HepG2 (cell line): Measurements from ENCODE around the gene SFMBT1. TPM values are rescaled to one million over a fixed set of nuclear protein-coding genes. Genes with fewer than 3 reads are reported as not detected.

Experiments
- ATAC-seq: fragments of 200-7000 bp; cut with Tn5 transposase; 3 replicates; pipeline ENCODE4 v1.9.1; 2020; ENCODE audit warnings: mild to moderate bottlenecking, moderate library complexity
- BruUV-seq: library from RNA; stranded (reverse); fragments of 400-500 nt; replicated peaks from 2 replicates; lab custom pipeline; 2021; lab: Mats Ljungman, UMichigan
- CTCF ChIA-PET: fragments of 300-600 bp; formaldehyde crosslinking; extraction: SDS; loops from one replicate; lab custom pipeline; 2021; ENCODE audit warnings: low total read pairs, inconsistent platforms, low intra/inter-chr PET ratio; lab: Yijun Ruan, JAX
- POLR2A ChIA-PET: fragments of 350-600 bp; sonication (Branson Sonifier 250); formaldehyde crosslinking; loops from one replicate; lab custom pipeline; 2020; ENCODE audit warnings: antibody characterized with exemption, inconsistent platforms; lab: Yijun Ruan, JAX
- DNase-seq: peaks from one replicate; pipeline ENCODE4 v3.0.0-alpha.2; 2015; ENCODE audit warnings: low spot score
- FAIRE-seq: peaks from 3 replicates; lab custom pipeline; 2011; peaks lifted over from hg19 to GRCh38; lab: Jason Lieb, UNC
- H2AFZ ChIP-seq: one replicate; pipeline ENCODE4 v1.6.1; 2011; ENCODE audit warnings: low read length, inconsistent platforms
- H3K27ac ChIP-seq: fragments of 300-600 bp; 3 replicates; pipeline ENCODE4 v1.8.0; 2011; ENCODE audit warnings: mixed run types, mild to moderate bottlenecking, mixed read lengths, low read length, inconsistent platforms; ENCODE audit not compliant: insufficient read depth; ENCODE audit errors: extremely low read length
- H3K27me3 ChIP-seq, 2 experiments: fragments of 200-600 bp in 1 of 2; 2 replicates in 1 of 2; 3 replicates in 1 of 2; pipeline versions ENCODE4 v1.6.0 to v1.8.0; 2011; ENCODE audit warnings: low read length in 2 of 2, mild to moderate bottlenecking in 2 of 2, moderate library complexity in 2 of 2, inconsistent platforms in 1 of 2; ENCODE audit not compliant: insufficient read depth in 2 of 2, control insufficient read depth in 1 of 2
- H3K36me3 ChIP-seq, 2 experiments: fragments of 200-600 bp in 1 of 2; replicated peaks in 1 of 2; 2 replicates in 1 of 2; 3 replicates in 1 of 2; pipeline versions ENCODE4 v1.5.1 to v1.8.0; 2011; ENCODE audit warnings: low read length in 2 of 2, inconsistent platforms in 1 of 2; ENCODE audit not compliant: insufficient read depth in 2 of 2, control insufficient read depth in 1 of 2
- H3K4me1 ChIP-seq: 2 replicates; pipeline ENCODE4 v1.5.1; 2012; ENCODE audit warnings: low read length, inconsistent platforms; ENCODE audit not compliant: insufficient read depth
- H3K4me2 ChIP-seq: 2 replicates; pipeline ENCODE4 v1.6.0; 2011; ENCODE audit warnings: low read depth, low read length, inconsistent platforms
- H3K4me3 ChIP-seq, 3 experiments: fragments of 200-600 bp in 1 of 3; sonication (generic), shearing (Covaris generic) in 1 of 3; replicated peaks in 1 of 3; 2 replicates each; pipeline ENCODE4 v1.5.1; 2011 to 2016; ENCODE audit warnings: low read length in 3 of 3, inconsistent platforms in 2 of 3, low read depth in 2 of 3, mild to moderate bottlenecking in 2 of 3, control low read depth in 1 of 3, mixed read lengths in 1 of 3; ENCODE audit not compliant: insufficient read depth in 1 of 3
- H3K79me2 ChIP-seq: one replicate; pipeline ENCODE4 v1.6.1; 2011; ENCODE audit warnings: low read length, inconsistent platforms; ENCODE audit not compliant: insufficient read depth
- H3K9ac ChIP-seq: 2 replicates; pipeline ENCODE4 v1.6.0; 2011; ENCODE audit warnings: mild to moderate bottlenecking, low read depth, low read length, inconsistent platforms; ENCODE audit not compliant: insufficient read depth
- H3K9me3 ChIP-seq: 2 replicates; pipeline ENCODE4 v1.5.1; 2012; ENCODE audit warnings: mild to moderate bottlenecking, low read length
- H4K20me1 ChIP-seq: 2 replicates; pipeline ENCODE4 v1.6.0; 2011; ENCODE audit warnings: inconsistent platforms, mild to moderate bottlenecking, low read length, moderate library complexity; ENCODE audit not compliant: insufficient read depth
- CEBPB ChIP-seq: IDR thresholded peaks from 2 replicates; pipeline ENCODE4 v1.6.1; 2011; ENCODE audit warnings: low read depth, low read length, improper control_type of control experiment, borderline replicate concordance
- DMAP1 ChIP-seq: IDR thresholded peaks from 2 replicates; pipeline ENCODE4 v1.6.1; 2016
- EP300 ChIP-seq, 3 experiments: sonication (generic) in 1 of 3; formaldehyde crosslinking in 1 of 3; IDR thresholded peaks; 2 replicates each; pipeline versions ENCODE4 v1.5.1 to v1.6.1; 2011 to 2020; ENCODE audit warnings: low read depth in 2 of 3, low read length in 2 of 3, borderline replicate concordance in 1 of 3, improper control_type of control experiment in 1 of 3, mild to moderate bottlenecking in 1 of 3, missing genetic modification reagents in 1 of 3, moderate library complexity in 1 of 3
- FOXA3 ChIP-seq: IDR thresholded peaks from 2 replicates; pipeline ENCODE4 v1.6.1; 2016; ENCODE audit warnings: missing genetic modification reagents, missing compliant biosample characterization
- FOXK1 ChIP-seq: sonication (generic); formaldehyde crosslinking; IDR thresholded peaks from 2 replicates; pipeline ENCODE4 v1.4.0; 2020; ENCODE audit warnings: low read depth, missing genetic modification reagents, borderline replicate concordance
- LCORL ChIP-seq, 2 experiments: fragments of 450-650 bp in 1 of 2; sonication (generic) in 1 of 2; formaldehyde crosslinking in 1 of 2; IDR thresholded peaks; 2 replicates each; pipeline versions ENCODE4 v1.5.0 to v1.6.1; 2017 to 2020; ENCODE audit warnings: antibody characterized with exemption in 1 of 2, missing genetic modification reagents in 1 of 2
- MNT ChIP-seq: fragments of 450-650 bp; IDR thresholded peaks from 2 replicates; pipeline ENCODE4 v1.6.1; 2016
- ONECUT2 ChIP-seq: sonication (generic); formaldehyde crosslinking; IDR thresholded peaks from 2 replicates; pipeline ENCODE4 v1.4.0; 2020; ENCODE audit warnings: missing genetic modification reagents
- PPARG ChIP-seq: conservative IDR thresholded peaks from 2 replicates; pipeline ENCODE4 v1.6.1; 2016; ENCODE audit warnings: missing biosample characterization, missing genetic modification reagents
- REL ChIP-seq: sonication (generic); formaldehyde crosslinking; conservative IDR thresholded peaks from 2 replicates; pipeline ENCODE4 v1.8.0; 2022; ENCODE audit warnings: mild to moderate bottlenecking, missing genetic modification reagents, moderate library complexity
- RXRB ChIP-seq: IDR thresholded peaks from 2 replicates; pipeline ENCODE4 v1.6.1; 2016; ENCODE audit warnings: borderline replicate concordance, missing genetic modification reagents, missing compliant biosample characterization
- SNRNP70 ChIP-seq: fragments of 200-400 bp; formaldehyde crosslinking; IDR thresholded peaks from 2 replicates; pipeline ENCODE4 v1.6.1; 2017; ENCODE audit warnings: mild to moderate bottlenecking, low read depth, low read length, moderate library complexity
- SOX13 ChIP-seq, 3 experiments: fragments of 450-650 bp in 1 of 3; sonication (generic) in 1 of 3; formaldehyde crosslinking in 1 of 3; IDR thresholded peaks in 2 of 3; conservative IDR thresholded peaks in 1 of 3; 2 replicates each; pipeline versions ENCODE4 v1.5.0 to v1.6.1; 2016 to 2020; ENCODE audit warnings: antibody characterized with exemption in 1 of 3, mild to moderate bottlenecking in 1 of 3, missing compliant biosample characterization in 1 of 3, missing genetic modification reagents in 1 of 3, moderate library complexity in 1 of 3
- SOX6 ChIP-seq, 2 experiments: fragments of 450-650 bp in 1 of 2; sonication (generic) in 1 of 2; formaldehyde crosslinking in 1 of 2; IDR thresholded peaks; 2 replicates each; pipeline versions ENCODE4 v1.4.0 to v1.6.1; 2017 to 2020; ENCODE audit warnings: antibody characterized with exemption in 1 of 2, mild to moderate bottlenecking in 1 of 2, missing genetic modification reagents in 1 of 2
- TSC22D2 ChIP-seq: sonication (generic); formaldehyde crosslinking; IDR thresholded peaks from 2 replicates; pipeline ENCODE4 v1.5.1; 2020; ENCODE audit warnings: missing genetic modification reagents, mild to moderate bottlenecking, borderline replicate concordance
- ZNF33A ChIP-seq: sonication (generic); formaldehyde crosslinking; IDR thresholded peaks from 2 replicates; pipeline ENCODE4 v1.5.1; 2020; ENCODE audit warnings: missing genetic modification reagents, mild to moderate bottlenecking, moderate library complexity, borderline replicate concordance
- ZNF362 ChIP-seq: sonication (generic); formaldehyde crosslinking; IDR thresholded peaks from 2 replicates; pipeline ENCODE4 v1.4.0; 2020; ENCODE audit warnings: missing genetic modification reagents, mild to moderate bottlenecking, borderline replicate concordance
- ZNF670 ChIP-seq: sonication (generic); formaldehyde crosslinking; IDR thresholded peaks from 2 replicates; pipeline ENCODE4 v1.8.0; 2022; ENCODE audit warnings: mild to moderate bottlenecking, missing genetic modification reagents, borderline replicate concordance
- ZNF672 ChIP-seq: sonication (generic); formaldehyde crosslinking; IDR thresholded peaks from 2 replicates; pipeline ENCODE4 v1.8.1; 2022; ENCODE audit warnings: missing genetic modification reagents
- ZNF720 ChIP-seq: sonication (generic); formaldehyde crosslinking; IDR thresholded peaks from 2 replicates; pipeline ENCODE4 v1.4.0; 2020; ENCODE audit warnings: missing genetic modification reagents
- WGBS: methylation state at CpG from one replicate; pipeline ENCODE4 v1.1.6; 2017; ENCODE audit warnings: low lambda C conversion rate; 5-methylcytosine and 5-hydroxymethylcytosine counted together
- in situ Hi-C: cut with HindIII; loops from 2 replicates; pipeline ENCODE4 v1.10.0; 2017; ENCODE audit warnings: low pct_unique_long_range_greater_than_20kb; ENCODE audit not compliant: extremely low pct_ligation_motif_present
- intact Hi-C: fragments of 100-400 bp; cut with micrococcal nuclease; formaldehyde crosslinking; loops from one replicate; pipeline ENCODE4 v1.10.0; 2022; ENCODE audit not compliant: unreplicated experiment
- polyA plus RNA-seq, 8 experiments: library from polyadenylated mRNA; depleted of rRNA in 3 of 8; stranded (reverse) in 7 of 8; unstranded in 1 of 8; fragments of >200 nt; fragmentation: Illumina TruSeq in 4 of 8; extraction: Trizol in 4 of 8; gene quantifications; 2 replicates each; pipeline versions ENCODE4 v1.2.1 to v1.2.3, GENCODE V29; 2011 to 2016; ENCODE audit warnings: low read depth in 4 of 8, missing spikeins in 1 of 8, mixed read lengths in 1 of 8; ENCODE audit not compliant: insufficient read depth in 1 of 8
- total RNA-seq, 5 experiments: library from RNA; depleted of rRNA; stranded (reverse); fragments of >200 nt; fragmentation: Illumina TruSeq; extraction: Trizol; gene quantifications; 2 replicates each; pipeline ENCODE4 v1.2.3, GENCODE V29; 2016; ENCODE audit warnings: low read depth in 1 of 5

The SFMBT1 gene
- total and polyA plus RNA-seq, 2 of the 13 experiments (the other 11 are each of a cell fraction or from before 2014, with no cell fraction given): 3.8 to 12.8 TPM

- Histone ChIP-seq H3K36me3 (no peaks in the 10 kb centered on the region; a peak in 1 of 5 replicates), H3K9me3 (no peaks in the 10 kb centered on the region), H2AFZ (no peak overlapping the region), H3K4me3 (no peak overlapping the region), H3K9ac (peak overlapping the region; percentile 31), H4K20me1 (no peaks in the 10 kb centered on the region), H3K27ac (peak overlapping the region; percentile 68), H3K4me2 (peak overlapping the region; percentile 47), H3K4me1 (peaks cover 57% of the 10 kb centered on the region), H3K27me3 (no peaks in the 10 kb centered on the region), H3K79me2 (peaks cover 10% of the 10 kb centered on the region)
- DNase-seq: peak; percentile 66
- peak; percentile 70 for ATAC-seq
- WGBS: 79% methylated on average over 2 of the region's 2 CpGs
- ChIA-PET POLR2A (no interaction called here), CTCF (no interaction called here)
- peak; percentile 72 for FAIRE-seq
- in situ Hi-C loops (no loop called here), intact Hi-C loops (loop anchor here (5.0 kb wide), 1 partner anchor 39 kb away; no protein-coding TSS in a partner anchor)
- no TSS peak for BruUV-seq
- peak; percentile 26; the same call in 1 of the 2 replicates for TF ChIP-seq CEBPB
- no peak for TF ChIP-seq SOX13 (IDR thresholded peaks at IDR 0.05)
- TF ChIP-seq SOX13 (CRISPR knock-in tag; conservative IDR thresholded peaks at IDR 0.05 in 1 of 2, IDR thresholded peaks at IDR 0.05 in 1 of 2): peak in 1 of 2 experiments; percentile 31; a peak in 1 of 4 replicates
- TF ChIP-seq RXRB (CRISPR knock-in tag): peak; percentile 44; the same call in 1 of the 2 replicates
- no peak for TF ChIP-seq LCORL (IDR thresholded peaks at IDR 0.05)
- TF ChIP-seq LCORL (CRISPR knock-in tag; IDR thresholded peaks at IDR 0.05): 0 out of 2 replicates have a peak, but pooled peaks have one; percentile 16
- TF ChIP-seq ZNF362 (CRISPR knock-in tag): peak; percentile 65; the same call in 1 of the 2 replicates
- no peak for TF ChIP-seq DMAP1
- TF ChIP-seq FOXA3 (CRISPR knock-in tag): peak; percentile 19; the same call in 1 of the 2 replicates
- no peak for TF ChIP-seq TSC22D2 (CRISPR knock-in tag)
- no peak for TF ChIP-seq ONECUT2
- TF ChIP-seq ZNF670 (CRISPR knock-in tag): peak; percentile 63; the same call in 1 of the 2 replicates
- peak; percentile 89 for TF ChIP-seq PPARG (CRISPR knock-in tag)
- TF ChIP-seq ZNF33A (CRISPR knock-in tag): no peak
- no peak for TF ChIP-seq SNRNP70
- TF ChIP-seq SOX6 (IDR thresholded peaks at IDR 0.05): no peak
- peak; percentile 47; the same call in 1 of the 2 replicates for TF ChIP-seq SOX6 (CRISPR knock-in tag; IDR thresholded peaks at IDR 0.05)
- no peak for TF ChIP-seq REL (CRISPR knock-in tag)
- TF ChIP-seq ZNF672: no peak
- TF ChIP-seq ZNF720 (CRISPR knock-in tag): no peak
- TF ChIP-seq EP300 (IDR thresholded peaks at IDR 0.05; ENCODE audit: low read depth in 2 of 2, low read length in 2 of 2): peak in 1 of 2 experiments; percentile 5; a peak in 1 of 4 replicates
- TF ChIP-seq EP300 (CRISPR knock-in tag; IDR thresholded peaks at IDR 0.05; ENCODE audit: borderline replicate concordance): no peak
- TF ChIP-seq FOXK1 (CRISPR knock-in tag): no peak
- TF ChIP-seq MNT: peak; percentile 25; the same call in 1 of the 2 replicates
Observed at GRCh38 chr3:52891615-52892081, 154.2 kb downstream of the SFMBT1 start.
